Keratinocyte (primary cell): ENCODE results near the gene CCDC148.

Source experiments
- EZH2 ChIP-seq: IDR thresholded peaks from one replicate; pipeline ENCODE4 v1.6.1; 2012; ENCODE audit warnings: inconsistent platforms, mild to moderate bottlenecking, low read length, moderate library complexity
- TF ChIP-seq, protein P1 (sequence below), 3 experiments: IDR thresholded peaks in 1 of 3; conservative IDR thresholded peaks in 1 of 3; optimal IDR thresholded peaks in 1 of 3; 2 replicates in 2 of 3; 3 replicates in 1 of 3; pipeline versions ENCODE3 to v1.5.1; 2011; ENCODE audit warnings: low read length in 3 of 3, mild to moderate bottlenecking in 3 of 3, moderate library complexity in 2 of 3, control low read depth in 1 of 3, inconsistent platforms in 1 of 3; ENCODE audit not compliant: insufficient read depth in 2 of 3; ENCODE audit errors: extremely low read depth in 1 of 3

DNA sequence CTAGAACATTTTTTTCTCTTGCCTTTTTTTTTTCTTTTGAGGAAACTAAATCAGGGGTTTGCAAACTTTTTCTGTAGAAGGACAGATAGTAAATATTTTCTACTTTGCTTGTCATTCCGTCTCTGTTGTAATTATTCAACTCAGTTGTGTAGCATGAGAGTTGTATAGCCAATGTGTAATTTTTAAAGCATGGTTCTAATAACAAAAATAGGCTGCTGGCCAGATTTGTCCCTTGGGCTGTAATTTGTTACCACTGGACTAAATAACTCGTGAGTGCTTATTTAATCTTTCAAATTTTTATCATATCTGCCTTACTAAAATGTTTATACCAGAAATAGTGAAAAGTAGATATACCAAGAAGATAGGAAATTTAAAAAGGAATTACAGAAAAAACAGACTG lies 43.0 kb downstream of the CCDC148 start:
- TF ChIP-seq, protein P1, sequence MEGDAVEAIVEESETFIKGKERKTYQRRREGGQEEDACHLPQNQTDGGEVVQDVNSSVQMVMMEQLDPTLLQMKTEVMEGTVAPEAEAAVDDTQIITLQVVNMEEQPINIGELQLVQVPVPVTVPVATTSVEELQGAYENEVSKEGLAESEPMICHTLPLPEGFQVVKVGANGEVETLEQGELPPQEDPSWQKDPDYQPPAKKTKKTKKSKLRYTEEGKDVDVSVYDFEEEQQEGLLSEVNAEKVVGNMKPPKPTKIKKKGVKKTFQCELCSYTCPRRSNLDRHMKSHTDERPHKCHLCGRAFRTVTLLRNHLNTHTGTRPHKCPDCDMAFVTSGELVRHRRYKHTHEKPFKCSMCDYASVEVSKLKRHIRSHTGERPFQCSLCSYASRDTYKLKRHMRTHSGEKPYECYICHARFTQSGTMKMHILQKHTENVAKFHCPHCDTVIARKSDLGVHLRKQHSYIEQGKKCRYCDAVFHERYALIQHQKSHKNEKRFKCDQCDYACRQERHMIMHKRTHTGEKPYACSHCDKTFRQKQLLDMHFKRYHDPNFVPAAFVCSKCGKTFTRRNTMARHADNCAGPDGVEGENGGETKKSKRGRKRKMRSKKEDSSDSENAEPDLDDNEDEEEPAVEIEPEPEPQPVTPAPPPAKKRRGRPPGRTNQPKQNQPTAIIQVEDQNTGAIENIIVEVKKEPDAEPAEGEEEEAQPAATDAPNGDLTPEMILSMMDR (optimal IDR thresholded peaks at IDR 0.05 in 1 of 3, IDR thresholded peaks at IDR 0.05 in 1 of 3, conservative IDR thresholded peaks at IDR 0.05 in 1 of 3; ENCODE audit: extremely low read depth in 1 of 3, insufficient read depth in 2 of 3, low read length in 3 of 3): no peak
- no peak for TF ChIP-seq EZH2
